Stimulated activated naive CD4-positive, alpha-beta T cell treated with Interleukin-2 at 50 U/mL for 16 hours (primary cell): ENCODE results near the gene GOPC.
"Not testable (repeated sequence)": the region's sequence is repeated elsewhere in the genome, so short reads cannot be mapped to it uniquely, and the experiment has no call there.

Experiments
- DNase-seq: peaks from one replicate; lab custom pipeline; 2025; lab: John Stamatoyannopoulos, UW

GOPC gene

DNA sequence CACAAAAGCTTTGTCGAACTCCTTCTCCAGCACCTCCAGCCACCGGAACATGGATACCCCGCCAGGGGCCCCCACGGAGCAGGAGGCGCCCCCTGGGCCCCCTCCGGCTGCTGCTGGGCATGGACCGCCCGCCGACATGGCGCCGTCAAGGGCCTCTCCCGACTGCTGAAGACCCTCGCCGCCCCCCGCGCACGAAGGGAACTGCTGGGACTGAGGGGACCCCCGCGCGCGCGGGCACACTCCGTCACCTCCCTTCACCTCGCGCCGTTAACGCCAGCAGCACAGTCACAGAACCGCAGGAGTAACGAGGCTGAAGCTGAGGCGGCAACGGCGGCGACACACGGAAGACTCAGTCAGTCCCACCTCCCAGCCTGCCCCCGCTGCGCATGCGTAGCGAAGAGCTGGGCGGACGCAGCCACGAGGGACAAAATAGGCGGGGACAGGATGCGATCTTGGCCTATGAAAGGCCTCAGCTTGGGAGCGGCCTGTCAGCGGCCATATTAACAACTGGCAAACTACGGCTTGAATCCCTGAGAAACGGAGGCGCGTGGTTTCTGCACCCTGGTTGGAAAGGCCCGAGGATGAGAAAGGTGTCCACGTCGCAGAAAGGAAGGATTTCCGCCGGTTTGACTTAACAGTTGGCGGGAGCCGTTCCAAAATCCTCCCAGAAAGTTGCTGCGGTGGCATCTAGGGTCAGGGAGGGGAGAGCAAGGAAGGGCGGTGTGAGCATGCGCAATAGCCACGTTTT is at the start of gene GOPC:
Gene GOPC (minus strand): TSS at position 361 of the 748 bp plus-strand sequence. CDS start 223 bp downstream, at position 138.
- DNase-seq, result peak; percentile 95

DNA sequence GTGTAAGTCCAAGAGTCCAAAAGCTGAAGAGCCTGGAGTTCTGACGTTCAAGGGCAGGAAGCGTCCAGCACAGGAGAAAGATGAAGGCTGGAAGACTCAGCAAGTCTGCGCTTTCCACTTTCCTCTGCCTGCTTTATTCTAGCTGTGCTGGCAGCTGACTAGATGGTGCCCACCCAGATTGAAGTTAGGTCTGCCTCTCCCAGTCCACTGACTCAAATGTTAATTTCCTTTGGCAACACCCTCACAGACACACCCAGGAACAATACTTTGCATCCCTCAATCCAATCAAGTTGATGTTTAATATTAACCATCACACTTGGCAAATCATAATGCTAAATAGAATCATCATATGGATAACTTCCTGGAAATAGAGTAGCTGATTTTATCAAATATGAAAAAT is 49.7 kb upstream of the GOPC start:
- not testable (repeated sequence) for DNase-seq

DNA sequence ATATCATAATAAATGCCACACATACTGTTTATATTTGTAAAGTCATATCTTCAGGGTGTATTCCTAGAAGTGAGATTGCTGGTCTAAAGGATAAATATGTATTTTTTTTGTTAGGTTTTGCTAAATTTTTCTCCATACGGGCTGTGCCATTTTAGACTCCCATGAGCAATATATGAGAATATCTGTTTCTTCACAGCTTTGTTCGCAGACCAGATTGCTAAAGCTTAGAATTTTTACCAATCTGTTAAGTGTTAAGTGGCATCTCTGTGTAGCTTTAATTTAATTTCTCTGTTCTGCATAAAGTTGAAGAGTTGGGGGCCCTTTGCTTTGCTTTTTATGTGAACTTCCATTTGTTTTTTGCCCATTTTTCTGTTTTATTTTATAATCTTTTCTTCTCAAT is 40.7 kb upstream of the GOPC start:
- no peak for DNase-seq

DNA sequence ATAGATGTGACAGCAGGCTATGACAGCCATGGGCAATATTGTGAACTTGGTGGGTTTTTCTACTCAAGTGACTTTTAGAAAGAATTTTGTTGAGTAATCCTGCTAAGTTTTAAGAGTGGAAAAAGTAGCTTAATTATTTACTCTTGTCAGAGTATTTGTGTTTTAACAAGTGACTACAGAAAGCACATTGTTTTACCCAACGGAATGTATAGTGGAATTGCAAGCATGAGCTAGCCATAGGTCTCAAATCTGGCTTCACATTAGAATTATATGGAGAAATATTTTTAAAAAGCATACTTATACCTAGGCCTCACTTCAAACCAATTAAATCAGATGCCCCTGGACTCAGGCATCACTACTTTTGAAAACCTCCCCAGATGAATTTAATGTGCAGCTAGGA is 35.5 kb upstream of the GOPC start:
- DNase-seq, result no peak

DNA sequence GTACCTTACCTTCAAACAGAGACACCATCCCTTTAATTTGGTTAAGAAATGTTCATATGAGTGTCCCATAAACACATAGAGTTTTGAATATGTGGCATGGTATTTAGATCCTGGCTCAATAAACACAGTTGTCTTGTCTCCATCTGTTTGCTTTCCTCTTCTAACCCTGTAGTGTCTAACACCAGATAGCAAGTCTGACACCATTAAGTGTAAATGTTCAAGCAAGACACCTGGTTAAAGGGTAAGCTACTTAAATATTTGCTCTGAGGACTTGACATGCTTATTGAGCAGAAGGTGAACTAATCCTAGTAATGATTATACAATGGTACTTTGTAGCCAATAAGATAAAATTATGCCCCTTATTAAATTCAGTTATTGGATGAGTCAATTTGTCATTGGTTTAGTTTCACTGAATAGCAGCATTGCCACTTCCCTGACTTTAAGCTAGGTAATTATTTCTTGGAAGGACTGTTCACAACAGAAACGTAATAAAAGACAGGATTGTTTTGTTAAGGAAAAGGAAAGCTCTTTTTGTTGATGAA is 26.9 kb upstream of the GOPC start:
- no peak for DNase-seq

DNA sequence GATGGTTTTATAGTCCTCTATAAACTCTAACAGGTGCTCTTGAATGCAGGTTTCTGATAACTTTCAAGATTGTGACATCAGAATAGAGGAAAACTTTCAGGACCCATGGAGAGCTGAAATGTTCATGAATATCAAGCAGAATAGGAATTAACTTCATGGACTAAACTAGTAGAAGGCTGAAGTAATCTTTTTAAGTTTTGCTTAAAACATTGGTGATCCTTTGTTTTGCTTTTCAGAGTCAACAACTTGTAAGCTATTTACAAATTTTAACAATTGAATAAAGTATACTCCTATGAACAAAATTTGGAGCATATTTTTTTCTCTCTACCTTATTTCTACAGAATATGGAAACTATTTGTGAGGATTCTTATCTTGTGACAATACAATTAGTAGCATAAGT is 25.2 kb upstream of the GOPC start:
- no peak for DNase-seq

DNA sequence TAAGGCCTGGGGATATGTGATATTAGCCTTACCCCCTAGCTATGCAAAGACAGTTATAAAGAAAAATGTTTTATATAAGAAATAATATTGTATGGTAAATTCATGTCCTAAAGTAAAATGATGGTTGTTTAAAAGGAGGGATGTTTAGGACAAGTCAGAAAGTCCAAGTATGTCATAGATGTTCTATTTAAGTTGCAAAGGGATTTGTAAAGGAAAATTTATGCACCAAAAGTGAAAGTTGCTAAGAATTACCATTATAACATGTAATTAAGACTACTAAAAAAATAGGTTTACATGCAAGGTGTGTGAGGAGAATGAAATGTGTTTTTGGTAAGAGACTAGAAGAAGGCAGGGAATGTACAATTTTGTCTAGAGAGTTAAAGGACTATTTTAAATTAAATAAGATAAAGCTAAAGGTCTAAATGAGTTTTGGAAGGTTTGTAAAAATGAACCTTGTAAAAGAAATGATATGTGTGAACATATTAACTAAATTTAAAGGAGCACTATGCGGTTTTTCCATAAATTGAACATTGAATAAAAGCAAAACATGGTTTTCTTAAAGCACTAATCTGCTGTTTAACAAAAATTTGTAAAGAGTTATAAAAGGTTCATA is 22.7 kb upstream of the GOPC start:
- no peak for DNase-seq

DNA sequence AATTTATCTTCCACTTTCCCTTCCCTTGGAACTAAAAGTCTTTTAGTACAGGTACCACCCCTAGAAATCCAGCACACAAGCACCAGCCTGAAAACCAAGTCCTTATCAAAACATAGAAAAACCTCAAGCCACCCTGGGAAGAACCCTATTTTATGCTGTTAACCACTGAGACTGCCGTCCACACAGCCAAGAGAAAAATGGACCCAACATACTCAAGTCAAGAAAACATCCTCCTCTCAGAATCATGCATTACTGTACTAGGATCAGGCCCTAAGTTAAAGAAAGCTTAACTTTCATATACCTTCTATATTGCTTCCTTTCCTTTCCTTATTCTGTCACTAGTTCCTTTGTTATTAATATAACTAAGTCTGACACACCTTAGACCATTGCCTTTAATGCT is 16.9 kb upstream of the GOPC start:
- DNase-seq, result no peak

DNA sequence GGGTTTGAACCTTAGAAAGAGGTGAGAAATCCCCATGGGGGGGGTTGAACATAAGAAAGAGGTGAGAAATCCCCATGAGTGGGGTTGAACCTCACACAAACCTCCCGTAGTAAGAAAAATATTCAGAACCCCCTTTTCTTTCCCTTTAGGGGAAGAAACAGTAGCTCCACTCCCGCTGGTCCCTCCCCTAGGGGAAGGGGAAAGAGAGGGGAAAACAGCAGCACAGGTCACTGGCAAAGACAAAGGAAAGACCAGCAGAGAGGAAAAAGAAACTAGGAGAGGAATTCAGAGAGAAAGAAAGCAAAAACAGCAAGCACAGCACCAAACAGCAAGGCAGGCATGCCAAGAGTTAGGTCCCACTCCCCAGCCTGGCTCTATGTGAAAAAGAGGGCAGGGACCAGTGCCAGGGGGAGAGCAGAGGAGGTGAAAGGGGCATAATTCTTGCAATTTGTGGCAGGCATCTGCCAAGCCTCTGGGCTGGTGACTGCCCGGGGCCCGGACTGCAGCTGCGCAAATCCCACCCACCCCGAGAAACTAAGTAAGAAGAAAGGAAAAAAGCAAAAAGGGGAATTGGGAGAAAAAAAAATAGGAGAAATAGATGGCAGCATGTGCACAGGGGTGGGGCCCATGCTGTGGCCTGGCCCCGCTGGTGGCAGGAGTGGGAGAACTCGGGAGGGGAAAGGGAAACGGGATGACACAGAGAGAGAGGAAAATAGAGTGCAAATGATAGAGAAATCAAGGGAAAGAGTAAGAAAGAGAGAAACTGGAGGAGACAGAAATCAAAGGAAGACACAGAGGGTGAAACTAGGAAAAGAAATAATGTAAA is 15.1 kb upstream of the GOPC start:
- DNase-seq, result no peak

DNA sequence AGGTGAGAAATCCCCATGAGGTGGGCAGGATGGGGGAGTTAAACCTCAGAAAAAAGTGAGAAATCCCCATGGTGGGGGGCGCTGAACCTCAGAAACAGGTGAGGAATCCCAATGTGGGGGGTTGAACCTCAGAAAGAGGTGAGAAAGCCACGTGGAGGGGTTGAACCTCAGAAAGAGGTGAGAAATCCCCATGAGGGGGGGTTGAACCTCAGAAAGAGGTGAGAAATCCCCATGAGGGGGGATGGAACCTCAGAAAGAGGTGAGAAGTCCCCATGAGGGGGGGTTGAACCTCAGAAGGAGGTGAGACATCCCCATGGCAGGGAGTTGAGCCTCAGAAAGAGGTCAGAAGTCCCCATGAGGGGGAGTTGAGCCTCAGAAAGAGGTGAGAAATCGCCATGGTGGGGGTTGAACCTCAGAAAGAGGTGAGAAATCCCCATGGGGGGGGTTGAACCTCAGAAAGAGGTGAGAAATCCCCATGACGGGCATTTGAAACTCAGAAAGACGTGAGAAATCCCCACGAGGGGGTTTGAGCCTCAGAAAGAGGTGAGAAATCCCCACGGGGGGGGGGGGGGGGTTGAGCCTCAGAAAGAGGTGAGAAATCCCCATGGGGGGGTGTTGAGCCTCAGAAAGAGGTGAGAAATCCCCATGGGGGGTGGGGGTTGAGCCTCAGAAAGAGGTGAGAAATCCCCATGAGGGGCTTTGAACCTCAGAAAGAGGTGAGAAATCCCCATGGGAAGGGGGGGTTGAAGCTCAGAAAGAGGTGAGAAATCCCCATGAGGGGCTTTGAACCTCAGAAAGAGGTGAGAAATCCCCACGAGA is 14.3 kb upstream of the GOPC start:
- peak; percentile 55 for DNase-seq

DNA sequence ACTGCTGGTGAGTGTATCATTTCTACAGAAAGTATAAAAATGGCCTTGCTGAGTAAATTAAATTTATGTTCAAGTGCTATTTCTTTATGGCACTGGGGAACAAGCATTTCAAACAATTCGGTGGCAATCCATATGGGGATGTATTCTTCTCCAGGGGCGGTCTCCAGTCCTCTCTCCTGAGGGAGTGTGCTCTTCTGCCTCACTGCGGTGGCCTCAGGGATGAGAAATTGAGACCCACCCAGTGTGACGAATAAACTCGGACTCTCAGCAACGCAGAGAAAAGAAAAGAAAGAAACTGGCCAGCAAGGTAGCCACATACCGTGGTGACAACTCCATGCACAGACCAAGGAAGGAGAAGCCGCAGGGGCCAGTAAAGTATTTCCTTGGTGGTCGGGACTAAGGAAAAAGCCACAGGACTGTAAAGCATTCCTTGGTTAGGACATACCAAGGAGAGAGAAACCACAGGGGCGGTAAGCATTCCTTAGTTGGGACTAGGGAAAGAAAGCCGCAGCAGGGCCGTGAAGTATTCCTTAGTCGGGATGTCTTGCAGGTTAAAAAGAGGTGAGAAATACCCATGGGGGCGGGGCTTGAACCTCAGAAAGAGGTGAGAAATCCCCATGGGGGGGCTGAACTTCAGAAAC is 13.6 kb upstream of the GOPC start:
- DNase-seq, result no peak

DNA sequence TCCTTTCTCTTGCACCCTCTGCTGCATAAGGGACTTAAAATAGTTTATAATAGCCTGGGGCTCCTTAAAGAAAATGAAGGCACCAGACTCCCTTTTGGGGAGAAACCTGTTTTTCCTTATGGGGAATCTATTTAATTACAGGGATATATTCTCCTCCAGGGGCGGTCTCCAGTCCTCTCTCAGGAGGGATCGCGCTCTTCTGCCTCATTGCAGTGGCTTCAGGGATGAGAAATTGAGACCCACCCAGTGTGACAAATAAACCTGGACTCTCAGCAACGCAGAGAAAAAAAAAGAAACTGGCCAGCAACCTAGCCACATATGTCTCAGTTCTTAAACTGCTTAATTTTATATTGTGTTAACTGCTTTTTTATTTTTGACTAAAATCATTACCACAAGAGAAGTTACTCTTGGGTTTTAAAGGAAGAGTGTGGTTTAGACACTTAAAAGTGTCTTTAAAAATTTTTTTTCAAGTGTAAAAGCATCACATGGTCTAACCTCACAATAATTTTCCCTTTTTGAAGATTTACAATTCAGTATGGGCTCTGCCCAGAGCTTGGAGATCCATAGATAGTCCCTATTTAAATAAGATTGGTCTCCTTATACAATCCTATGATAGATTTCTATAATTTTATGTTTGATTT is 11.7 kb upstream of the GOPC start:
- DNase-seq, result no peak

DNA sequence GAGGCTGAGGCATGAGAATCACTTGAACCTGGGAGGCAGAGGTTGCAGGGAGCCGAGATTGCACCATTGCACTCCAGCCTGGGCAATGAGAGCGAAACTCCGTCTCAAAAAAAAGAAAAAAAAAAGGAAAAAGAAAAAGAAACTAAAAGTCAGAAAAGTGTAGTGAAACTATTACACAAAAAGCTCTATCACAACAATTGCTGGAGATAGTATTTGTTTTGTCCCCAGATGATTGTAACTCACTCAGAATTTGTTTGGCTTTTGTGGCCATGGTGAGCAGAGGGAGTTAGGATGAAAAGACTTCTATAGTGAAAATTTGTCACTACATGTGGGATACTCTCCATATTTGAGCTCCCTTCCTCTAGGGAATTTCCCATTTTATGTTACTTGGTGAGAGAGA is 5.2 kb upstream of the GOPC start:
- no peak for DNase-seq

DNA sequence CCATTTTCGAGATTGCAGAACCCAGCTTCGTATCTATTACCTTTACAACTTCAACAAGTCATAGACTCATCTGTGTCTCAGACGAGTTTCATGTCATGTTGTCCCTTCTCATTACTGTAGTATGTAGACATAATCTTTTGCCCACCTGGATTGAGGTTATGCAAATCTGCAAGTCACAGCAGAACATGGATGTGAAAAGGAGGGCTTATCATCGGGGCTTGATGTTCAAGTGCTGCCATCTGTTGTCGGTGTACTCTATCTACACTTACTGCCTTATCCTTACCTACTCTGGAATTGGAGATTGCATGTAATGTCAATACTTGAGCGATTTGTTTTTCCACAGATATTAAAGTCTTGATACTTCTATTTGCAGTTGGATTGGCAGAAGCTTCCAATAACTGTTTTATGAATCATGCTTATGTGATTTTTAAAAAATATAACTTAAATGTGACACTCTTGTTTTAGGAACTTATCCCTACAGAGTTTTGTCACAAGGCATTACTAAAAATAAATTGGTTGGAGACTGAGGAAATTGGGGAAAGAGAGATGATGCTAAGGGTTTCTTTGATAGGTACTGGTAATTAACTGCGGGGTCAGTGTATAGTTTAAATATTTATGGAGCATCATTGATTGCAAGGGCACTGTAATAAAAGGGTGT is 3.0 kb upstream of the GOPC start:
- DNase-seq, result peak; percentile 27

DNA sequence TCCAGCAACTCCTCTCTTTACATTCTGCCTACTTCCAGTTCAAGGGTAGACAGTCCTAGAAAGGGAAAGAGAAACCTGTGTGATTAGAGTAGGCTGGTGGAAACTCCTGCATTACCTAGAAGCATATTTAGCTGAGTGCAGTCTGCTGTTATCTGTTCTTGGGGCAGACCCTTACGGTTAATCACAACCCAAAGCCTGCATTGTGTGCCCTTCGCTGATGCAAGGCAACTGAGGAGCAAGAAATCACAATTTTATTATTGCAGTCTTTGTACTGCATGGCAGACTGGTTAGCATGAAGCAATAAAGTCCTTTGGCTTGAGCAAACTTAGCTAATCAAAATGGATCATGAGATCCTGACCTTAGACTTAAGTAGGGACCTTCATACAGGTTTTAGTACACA is 1.5 kb upstream of the GOPC start:
- DNase-seq, result no peak

DNA sequence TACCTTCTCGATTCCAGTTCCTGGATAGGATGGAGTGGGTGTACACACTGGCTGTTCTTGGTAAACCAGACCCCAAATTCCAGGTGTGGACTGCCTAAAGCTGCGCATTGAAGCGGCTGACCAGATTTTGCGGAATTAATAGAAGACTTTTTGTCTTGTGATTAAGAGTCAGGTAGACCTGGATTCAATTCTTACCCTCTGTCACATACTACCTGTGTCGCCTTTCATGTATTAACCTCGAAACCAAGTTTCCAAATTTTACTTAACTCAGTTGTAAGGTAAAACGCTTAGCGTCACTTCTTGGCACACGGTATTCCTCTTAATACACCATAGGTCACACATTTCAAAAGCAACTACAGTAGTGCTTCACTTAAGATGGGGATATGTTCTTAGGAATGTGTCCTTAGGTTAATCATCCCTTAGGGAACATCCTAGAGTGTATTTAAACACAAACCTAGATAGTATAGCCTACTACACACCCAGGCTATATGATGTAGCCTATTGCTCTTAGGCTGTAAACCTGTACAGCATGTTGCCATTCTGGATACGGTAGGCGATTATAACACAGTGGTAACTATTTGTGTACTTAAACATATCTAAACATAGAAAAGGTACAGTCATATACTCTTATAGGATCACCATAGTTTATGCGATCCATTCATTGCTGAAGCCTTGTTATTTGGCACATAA is 733 bp upstream of the GOPC start:
- no peak for DNase-seq

DNA sequence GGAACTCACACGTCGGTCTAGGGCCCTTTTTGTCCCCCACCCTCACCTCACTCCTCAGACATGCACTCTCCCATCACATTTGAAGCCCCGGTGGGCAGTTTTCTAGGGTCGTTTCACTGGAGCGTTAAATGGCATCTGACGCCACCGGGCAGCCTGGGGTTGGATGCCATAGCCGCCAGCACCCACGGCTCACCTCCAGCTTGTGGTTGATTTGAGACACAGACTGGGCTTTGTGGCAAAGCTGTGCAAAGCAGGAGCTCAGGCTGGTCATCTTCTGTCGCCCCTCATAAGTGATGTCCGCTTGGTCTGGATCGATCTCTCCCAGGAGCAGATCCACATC is 530 bp downstream of the GOPC start:
- no peak for DNase-seq

DNA sequence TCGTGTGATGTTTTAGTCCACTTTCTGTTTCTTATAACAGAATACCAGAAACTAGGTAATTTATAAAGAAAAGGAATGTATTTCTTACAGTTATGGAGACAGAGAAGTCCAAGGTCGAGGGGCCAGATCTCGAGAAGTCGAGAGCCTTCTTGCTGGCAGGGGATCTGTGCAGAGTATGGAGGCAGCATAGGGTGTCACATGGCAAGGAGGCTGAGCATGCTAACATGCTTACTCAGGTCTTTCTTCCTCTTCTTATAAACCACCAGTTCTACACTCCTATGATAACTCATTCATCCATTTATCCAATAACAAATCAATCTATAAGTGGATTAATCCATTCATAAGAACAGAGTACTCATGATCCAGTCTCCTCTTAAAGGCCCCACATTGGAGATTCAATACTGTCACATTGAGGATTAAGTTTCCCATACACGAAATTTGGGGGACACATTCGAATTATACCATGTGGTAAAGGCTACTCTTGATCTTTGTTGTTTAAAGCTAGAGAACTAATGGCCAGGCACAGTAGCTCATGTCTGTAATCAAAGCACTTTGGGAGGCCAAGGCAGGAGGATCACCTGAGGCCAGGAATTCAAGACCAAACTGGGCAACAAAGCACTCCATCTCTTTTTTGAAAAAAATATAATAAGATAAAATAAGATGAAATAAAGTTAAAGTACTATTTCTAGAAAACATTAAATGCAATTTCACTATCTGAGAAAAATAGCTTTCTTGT is 2.1 kb downstream of the GOPC start:
- no peak for DNase-seq

DNA sequence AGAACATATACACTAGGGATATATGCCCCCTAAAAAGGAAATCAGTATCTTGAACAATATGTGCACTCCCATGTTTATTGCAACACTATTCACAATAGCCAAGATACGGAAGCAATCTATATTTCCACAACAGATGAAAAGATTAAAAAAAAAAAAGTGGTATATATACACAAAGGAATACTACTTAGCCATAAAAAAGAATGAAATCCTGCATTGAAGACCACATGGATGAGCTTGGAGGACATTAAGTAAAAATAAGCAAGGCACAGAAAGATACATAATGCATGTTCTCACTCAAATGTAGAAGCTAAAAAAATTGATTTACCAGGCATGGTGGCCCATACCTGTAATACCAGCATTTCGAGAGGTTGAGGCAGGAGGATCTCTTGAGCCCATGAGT is 4.6 kb downstream of the GOPC start:
- DNase-seq, result no peak
